GM12872 (cell line): ENCODE results near the gene STEAP2.

Source experiments
- CTCF ChIP-seq: IDR thresholded peaks from 3 replicates; pipeline ENCODE4 v1.5.1; 2011; ENCODE audit warnings: low read depth, mild to moderate bottlenecking, low read length, moderate library complexity; ENCODE audit not compliant: insufficient read depth

STEAP2 gene

GRCh38 chr7:90244909-90245851 lies 33.6 kb downstream of the STEAP2 start, which contains the start of gene CFAP69:
Gene CFAP69, plus strand, starts transcription at chr7:90245174. Its CDS starts 251 bp downstream, at chr7:90245425.
- TF ChIP-seq CTCF, result peak; percentile 34; the same call in 1 of the 3 replicates

GRCh38 chr7:90246171-90246570 lies 34.6 kb downstream of the STEAP2 start:
- TF ChIP-seq CTCF, result no peak

GRCh38 chr7:90248706-90249105 lies 37.2 kb downstream of the STEAP2 start:
- no peak for TF ChIP-seq CTCF

- TF ChIP-seq CTCF, result no peak
Observed at GRCh38 chr7:90250601-90251303, 39.2 kb downstream of the STEAP2 start.

- no peak for TF ChIP-seq CTCF
Observed at GRCh38 chr7:90251304-90251635, 39.7 kb downstream of the STEAP2 start.

GRCh38 chr7:90256778-90257177 lies 45.2 kb downstream of the STEAP2 start:
- no peak for TF ChIP-seq CTCF

- TF ChIP-seq CTCF, result no peak
Observed at GRCh38 chr7:90261441-90261840, 49.9 kb downstream of the STEAP2 start.
